ENCODE data around the gene TINAGL1.

Gene TINAGL1, protein sequence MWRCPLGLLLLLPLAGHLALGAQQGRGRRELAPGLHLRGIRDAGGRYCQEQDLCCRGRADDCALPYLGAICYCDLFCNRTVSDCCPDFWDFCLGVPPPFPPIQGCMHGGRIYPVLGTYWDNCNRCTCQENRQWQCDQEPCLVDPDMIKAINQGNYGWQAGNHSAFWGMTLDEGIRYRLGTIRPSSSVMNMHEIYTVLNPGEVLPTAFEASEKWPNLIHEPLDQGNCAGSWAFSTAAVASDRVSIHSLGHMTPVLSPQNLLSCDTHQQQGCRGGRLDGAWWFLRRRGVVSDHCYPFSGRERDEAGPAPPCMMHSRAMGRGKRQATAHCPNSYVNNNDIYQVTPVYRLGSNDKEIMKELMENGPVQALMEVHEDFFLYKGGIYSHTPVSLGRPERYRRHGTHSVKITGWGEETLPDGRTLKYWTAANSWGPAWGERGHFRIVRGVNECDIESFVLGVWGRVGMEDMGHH

DNA sequence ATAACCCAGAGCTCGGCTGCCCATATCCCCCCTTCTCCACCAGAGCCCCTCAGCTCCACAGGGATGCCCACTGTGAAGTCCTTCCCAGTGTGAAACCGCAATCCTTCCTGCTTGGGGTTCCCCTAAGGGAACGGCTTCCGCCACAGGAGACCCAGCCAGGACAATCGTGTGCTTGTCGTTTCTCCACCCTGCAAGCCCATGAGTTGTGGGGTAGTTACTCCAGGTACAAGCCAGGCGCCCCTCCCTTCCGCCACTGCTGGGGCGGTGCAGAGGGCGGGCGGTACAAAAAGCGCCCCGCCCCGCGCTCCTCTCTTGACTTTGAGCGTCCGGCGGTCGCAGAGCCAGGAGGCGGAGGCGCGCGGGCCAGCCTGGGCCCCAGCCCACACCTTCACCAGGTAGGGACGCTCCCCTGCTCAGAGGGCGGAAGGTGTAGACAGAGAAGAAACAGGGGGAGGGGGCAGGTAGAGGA is at the start of gene TINAGL1:
Gene TINAGL1 (plus strand): TSS at position 315 of the 469 bp plus-strand sequence. CDS start 634 bp downstream, outside the sequence.
- no peak for DNase-seq

DNA sequence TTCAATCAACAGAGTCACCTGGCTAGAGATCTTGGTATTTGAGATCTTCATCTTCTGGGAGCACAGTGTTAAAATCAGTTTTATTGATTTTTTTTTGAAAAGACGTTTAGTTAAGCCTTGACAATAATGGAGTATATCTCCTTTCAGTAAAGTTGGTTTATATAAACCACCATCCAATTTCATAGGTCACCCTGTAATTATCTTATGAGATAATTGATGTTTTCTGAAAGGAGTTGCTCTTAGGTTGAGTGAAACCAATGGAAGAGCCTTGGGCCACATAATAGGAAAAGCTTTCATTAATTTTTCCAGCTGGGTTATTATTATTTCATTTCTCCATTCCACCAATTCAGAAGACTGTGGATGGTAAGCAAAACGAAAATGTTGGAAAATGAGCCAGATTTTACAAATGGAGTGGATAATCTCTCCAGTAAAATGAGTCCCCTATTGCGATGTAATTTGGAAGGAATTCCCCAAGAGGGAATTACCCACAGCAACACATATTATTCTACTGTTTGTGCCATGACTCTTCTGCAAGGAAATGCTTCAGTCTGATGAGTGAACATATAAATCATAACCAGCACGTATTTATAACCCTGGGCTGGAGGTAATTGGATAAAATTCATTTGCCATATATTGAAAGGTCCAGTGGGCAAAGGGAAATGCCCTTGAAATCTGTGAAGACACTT is 46.2 kb upstream of the TINAGL1 start:
- no peak for DNase-seq

DNA sequence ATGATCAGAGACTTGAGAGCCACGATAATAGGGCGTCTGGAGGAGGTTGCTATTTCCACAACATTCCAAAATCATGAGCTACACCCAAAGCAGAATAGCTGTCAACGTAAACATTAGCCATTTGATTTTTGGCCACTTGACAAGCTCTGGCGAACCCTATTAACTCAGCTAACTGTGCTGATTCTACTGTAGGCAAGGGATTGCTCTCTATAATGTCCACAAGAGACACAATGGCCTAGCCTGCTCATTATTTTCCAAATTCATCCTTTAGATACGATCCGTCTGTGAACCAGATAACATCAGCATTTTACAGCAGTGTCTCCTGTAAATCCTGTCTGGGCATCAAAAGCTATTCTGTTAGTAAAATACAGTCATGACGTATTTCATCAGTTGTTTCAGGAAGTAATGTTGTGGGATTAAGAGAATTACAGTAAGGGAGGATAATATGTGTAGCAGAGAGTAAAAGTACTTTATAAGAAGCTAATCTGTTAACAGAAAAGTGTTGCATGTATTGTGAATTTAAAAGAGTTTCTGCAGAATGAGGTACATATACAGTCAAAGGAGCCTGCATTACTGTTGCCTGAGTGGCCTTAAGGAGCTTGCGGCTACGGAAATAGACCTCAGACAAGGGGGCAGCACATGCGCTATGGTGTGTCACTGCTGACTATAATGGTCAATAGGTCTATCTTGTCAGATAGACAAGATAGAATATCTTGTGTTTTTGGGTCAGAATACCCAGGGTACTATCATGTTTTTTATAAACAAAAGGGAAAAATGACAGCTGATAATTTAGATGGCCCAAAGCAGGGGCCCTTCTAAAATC is 44.9 kb upstream of the TINAGL1 start:
- DNase-seq, result no peak

DNA sequence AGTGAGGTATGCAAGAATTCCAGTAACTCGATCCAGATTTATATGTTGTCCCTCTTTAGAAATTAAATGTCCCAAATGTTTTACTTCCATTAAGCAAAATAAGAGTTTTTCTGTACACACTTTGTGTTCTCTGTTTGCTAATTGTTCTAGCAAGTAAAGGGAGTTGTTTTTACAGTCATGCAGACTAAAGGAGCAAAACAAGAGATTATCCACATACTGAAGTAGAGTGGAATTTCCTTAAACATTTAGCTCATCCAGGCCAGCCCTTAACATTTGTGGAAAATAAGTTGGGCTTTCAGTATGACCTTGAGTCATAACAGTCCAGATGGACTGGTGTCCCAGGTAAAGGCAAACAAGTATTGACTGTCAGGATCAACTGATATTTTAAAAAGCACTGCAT is 44.1 kb upstream of the TINAGL1 start:
- DNase-seq, result no peak

DNA sequence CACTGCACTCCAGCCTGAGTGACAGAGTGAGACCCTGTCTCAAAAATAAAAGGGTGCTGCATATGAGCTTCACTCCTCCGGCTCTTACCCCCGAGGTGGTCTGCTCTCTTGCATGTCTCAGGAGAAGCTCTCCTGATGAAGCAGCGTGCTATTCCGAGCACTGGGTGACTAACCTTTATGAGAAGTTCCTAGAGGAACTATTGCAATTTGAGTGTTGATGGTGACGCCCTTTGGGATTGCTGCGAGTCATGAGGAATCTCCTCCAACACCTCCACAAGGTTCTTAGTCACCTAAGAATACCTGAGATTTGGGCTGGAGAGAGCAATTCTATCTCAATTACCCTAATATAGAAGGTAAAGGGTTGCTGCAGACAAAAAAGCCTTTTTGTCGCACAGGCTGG is 40.8 kb upstream of the TINAGL1 start:
- peak; percentile 56 for DNase-seq

DNA sequence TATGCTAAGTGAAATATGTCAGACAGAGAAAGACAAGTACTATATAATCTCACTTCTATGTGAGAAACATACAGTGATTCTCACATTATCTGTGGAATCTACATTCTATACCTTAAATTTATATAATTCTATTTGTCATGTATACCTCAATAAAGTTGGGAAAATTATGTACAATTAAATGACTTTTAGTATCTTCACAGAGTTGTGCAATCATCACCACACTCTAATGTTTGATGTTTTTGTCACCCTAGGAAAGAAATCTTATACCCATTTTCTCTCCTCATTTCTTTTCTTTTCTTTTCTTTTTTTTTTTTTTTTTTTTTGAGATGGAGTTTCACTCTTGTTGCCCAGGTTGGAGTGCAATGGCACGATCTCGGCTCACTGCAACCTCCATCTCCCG is 37.0 kb upstream of the TINAGL1 start:
- DNase-seq, result no peak

DNA sequence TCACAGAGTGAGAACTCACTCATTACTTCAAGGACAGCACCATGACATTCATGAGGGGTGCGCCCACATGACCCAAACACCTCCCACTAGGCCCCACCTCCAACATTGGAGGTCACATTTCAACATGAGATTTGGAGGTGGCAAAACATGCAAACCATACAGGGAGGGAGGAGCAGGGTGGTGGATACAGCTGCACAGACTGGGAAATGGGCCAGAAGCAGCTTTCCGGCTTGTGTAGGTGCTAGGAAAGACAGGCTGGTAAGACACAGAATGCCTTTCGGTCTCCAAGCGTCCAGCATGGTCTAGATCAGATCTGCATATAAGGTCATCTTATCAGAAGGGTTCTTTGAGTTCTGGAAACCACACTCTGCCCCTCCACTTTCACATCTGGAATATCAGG is 35.1 kb upstream of the TINAGL1 start:
- DNase-seq, result no peak

DNA sequence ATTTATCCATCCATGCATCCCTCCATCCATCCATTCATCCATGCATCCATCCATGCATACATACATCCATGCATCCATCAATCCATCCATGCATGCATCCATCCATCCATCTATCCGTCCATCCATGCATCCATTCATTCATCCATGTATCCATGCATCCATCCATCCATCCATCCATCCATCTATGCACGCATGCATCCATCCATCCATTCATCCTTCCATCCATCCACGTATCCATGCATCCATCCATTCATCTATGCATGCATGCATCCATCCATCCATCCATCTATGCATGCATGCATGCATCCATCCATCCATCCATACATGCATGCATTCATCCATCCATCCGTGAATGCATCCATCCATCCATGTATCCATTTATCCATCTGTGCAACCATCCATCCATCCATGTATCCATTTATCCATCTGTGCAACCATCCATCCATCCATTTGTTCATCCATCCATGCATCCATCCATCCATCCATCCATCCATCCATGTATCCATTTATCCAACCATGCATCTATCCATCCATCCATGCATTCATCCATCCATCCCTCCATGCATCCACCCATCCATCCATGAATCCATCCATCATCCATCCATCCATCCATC is 30.3 kb upstream of the TINAGL1 start:
- no peak for DNase-seq

DNA sequence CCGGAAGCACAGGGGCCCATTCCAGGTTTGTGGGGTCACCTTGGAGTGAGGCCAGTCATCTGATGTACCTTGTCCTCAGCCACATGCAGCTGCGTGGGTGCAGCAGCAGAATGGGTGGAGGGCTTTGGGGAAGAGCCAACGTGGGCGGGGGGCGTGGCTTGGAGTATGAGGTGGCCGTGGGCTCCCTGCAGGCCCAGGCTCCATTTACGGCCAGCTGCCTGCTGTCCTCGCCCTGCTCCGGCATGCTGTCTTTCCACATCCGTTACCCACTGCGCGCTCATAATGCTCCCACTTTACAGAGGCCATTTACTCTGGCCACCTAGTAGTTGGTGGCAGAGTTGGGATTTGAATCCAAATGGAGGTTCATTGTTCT is 27.8 kb upstream of the TINAGL1 start:
- no peak for DNase-seq

DNA sequence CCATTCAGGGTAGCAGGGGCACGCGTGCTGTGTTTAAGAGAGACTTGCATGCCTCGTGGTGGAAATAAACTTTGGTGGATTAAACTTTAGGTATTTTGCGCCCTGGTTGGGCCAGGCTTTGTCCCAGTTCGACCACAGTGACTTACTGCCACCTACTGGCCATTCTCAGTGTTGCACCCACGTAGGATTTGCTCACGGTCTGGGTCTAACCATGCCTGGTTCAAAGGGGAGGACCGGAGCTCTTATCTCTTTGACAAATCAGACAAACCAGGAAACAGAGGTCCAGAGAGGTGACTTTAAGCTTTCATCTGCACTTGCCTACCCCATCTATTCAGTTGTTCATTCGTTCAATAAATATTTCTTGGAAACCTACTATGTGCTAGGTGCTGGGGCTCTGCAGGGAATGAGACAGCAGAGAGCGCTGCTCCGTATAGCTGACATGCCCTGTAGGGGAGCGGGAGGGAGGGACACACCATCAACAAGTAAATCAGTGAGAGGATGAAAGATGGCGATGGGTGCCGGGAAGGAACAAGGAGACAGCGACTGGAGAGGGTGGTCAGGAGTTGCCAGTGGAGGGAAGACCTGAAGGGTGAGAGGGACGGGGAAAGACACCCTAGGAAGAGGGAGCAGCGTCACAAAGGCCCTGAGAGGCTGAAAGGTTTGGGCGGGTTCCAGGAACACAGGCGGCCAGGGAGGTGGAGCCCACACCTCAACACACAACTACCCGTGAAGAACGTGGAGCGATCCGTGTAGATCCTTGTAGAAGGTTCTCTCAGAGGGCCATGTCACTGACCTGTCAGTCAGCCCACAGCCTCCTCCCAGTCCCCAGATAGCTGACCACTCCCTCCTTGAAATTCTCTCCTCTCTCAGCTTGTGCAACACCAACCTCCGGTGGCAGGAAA is 27.2 kb upstream of the TINAGL1 start:
- DNase-seq, result peak; percentile 81

DNA sequence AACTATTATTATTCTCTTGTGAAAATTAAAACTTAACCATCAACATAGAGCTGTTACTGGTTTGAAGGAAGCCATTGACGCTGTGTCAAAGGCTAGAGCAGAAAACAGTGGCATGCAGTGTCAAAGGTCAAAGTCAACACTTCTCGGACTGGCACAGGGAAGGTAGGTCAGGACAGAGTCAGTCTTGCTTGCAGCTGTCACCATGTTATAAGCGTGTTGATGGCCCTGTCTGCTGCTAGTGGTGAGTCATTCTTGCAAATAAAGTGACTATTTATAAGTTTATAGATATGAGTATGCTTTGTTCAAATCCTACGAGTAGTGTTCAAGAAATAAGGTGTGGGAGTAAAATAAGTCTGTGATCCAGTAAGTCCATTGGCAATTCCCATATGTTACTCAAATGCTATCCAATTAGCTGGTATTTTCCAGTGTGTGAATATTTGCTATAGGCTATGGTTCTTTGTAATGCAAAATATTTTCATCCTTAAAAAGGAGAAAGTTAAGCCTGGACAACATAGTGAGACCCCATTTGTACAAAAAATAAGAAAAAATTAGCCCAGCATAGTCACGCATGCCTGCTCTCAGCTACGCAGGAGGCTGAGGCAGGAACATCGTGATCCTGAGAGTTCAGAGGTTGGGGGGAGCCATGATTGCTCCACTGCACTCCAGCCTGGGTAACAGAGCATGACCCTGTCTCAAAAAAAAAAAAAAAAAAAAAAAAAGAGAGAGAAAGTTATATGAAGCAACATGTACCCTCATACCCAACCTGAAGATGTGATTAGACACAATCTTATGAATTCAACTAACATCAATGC is 26.3 kb upstream of the TINAGL1 start:
- peak; percentile 44 for DNase-seq

DNA sequence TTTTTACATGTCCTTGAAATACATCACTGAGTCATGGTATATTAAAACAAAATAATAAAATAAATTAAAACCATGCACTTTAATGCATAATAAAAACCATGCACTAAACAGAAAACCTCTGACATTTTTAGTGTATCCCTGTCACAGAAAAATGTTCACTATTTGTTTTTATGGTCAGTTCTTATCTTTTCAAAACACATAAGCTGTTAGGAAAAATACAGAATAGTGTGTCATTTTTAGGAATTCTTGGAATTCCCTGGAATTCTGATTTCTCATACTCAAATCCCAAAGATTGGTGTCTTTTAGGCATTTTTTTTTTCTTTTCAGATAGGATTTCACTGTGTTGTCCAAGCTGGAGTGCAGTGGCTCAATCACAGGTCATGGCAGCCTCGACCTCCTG is 25.1 kb upstream of the TINAGL1 start:
- DNase-seq, result no peak

DNA sequence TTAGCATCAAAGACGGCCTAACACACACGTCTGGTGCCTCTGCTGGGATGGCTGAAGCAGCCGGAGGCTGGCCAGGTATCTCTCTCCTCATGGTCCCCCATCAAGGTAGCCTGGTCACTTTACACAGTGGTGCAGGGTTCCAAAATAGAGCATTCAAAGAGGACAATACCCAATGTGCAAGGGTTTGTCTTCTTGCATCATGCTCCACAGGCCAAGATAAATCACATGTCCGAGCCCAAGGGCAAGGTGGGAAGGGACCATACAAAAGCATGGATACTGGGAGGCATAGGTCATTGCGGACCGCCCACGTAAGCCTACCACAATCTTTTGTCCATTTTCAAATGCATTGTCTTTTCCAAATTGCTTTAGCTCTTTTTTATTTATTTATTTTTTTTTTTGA is 23.8 kb upstream of the TINAGL1 start:
- no peak for DNase-seq

DNA sequence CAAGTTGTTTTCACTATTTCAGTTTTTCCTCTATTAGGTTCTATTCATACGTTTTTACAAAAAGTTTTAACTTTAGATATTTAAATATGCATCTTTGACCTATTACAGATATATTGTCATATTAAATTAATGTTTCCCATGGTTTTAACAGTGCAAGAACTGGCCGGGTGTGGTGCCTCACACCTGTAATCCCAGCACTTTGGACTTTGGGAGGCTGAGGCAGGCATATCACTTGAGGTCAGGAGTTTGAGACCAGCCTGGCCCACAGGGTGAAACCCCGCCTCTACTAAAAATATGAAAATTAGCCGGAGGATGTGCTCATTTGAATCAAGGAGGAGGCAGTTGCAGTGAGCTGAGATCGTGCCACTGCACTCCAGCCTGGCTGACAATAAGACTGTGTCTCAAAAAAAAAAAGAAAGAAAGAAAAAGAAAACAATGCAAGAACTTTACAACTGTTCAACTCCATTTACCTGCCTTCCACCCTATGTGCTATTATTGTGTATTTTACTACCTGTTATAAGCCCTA is 19.8 kb upstream of the TINAGL1 start:
- no peak for DNase-seq

DNA sequence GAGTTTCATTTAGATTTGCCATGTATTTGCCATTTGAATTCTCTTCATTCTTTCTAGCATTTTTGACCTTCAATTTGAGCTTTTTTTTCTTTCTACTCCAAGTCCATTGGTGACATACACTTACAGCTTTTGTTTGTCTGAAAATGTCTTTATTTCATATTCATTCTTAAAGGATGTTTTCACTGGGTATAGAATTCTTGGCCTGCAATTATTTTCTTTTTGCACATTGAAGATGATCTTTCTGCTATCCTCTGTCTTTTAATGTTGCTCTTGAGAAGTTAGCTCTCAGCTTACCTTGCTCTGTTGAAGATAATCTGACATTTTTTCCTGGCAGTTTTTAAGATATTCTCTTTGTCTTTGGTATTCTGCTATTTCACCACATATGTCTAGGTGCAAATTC is 16.6 kb upstream of the TINAGL1 start:
- DNase-seq, result no peak

DNA sequence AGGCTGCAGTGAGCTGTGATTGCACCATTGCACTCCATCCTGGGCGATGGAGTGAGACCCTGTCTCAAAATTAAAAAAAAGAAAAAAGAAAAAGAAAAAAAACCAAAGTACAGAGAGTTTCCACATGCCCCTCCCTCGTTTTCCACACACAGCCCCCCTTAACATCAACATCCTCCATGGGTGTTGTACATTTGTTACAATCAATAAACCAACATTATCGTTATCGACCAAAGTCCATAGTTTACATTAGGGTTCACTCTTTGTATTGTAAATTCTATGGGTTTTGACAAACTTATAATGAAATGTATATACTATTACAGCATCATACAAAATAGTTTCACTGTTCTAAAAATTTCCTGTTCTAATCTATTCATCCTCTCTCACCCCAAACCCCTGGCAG is 15.9 kb upstream of the TINAGL1 start:
- no peak for DNase-seq

DNA sequence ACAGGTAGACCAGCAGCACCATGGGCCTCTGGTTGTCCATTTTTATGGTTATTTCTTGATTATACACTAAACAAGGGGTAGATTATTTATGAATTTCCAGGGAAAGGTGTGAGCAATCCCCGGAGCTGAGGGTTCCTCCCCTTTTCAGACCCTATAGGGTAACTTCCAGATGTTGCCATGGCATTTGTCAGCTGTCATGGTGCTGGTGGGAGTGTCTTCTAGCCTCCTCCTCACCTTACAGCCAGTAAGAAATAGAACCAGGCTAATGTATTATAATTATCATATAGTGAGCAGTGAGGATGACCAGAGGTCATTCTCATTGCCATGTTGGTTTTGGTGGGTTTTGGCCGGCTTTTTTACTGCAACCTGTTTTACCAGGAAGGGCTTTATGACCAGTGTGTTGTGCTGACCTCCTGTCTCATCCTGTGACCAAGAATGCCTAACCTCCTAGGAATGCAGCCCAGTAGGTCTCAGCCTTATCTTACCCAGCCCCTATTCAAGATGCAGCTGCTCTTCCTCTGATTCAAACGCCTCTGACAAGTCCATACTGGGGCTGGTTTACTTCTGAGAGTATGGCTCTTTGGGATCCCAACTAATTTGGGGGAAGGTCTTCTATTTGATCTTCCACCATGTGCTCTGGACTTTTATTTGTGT is 13.5 kb upstream of the TINAGL1 start:
- no peak for DNase-seq

DNA sequence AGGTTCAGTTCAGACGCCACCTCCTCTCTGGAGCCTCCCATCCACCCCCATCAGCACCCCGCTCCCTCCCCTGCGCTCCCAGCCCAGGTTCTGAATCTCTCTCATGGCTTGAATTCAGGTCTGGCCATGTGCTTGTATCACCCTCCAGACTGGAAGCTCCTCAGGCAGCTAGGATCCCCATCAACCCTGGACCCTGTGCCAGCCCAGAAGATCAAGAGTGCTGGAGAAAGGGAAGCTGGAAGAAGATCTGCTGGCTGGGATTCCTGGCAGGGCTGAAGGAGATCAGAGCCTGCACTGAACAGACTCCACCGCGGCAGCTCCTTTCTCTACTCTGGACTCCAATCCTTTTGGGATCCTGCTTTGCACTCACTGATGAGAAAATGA is 11.7 kb upstream of the TINAGL1 start:
- DNase-seq, result no peak

DNA sequence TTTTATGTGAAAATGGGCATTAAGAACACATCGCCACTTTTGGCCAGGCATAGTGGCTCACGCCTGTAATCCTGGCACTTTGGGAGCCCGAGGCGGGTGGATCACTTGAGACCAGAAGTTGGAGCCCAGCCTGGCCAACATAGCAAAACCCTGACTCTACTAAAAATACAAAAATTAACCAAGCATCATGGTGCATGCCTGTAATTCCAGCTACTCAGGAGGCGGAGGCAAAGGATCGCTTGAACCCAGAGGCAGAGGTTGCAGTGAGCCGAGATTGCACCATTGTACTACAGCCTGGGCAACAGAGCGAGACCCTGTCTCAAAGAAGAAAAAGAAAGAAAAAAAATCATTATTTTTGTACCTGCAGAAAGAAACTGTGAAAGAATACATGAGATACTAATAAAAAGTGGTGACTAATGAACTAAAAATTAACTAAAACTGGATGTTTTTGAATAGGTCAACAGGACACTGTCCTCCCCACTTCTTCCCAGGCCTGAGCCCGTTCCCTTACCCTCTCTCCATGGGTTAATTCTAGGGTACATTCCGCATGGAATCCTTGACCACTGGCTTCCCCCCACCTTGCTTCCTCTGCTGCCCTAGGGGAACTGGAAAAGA is 8.3 kb upstream of the TINAGL1 start:
- no peak for DNase-seq
